Loucy (cell line): Measurements from ENCODE around the gene SLC43A3.

Source experiments
- H2AFZ ChIP-seq: fragments of 200-600 bp; sonication (generic); 2 replicates; pipeline ENCODE4 v1.6.0; 2016; ENCODE audit warnings: antibody characterized with exemption, mild to moderate bottlenecking, low read length, moderate library complexity
- H3F3A ChIP-seq: fragments of 200-600 bp; 2 replicates; pipeline ENCODE4 v1.6.0; 2016; ENCODE audit warnings: antibody characterized with exemption, low read depth, mild to moderate bottlenecking
- H3K27me3 ChIP-seq: fragments of 200-600 bp; sonication (generic); 2 replicates; pipeline ENCODE4 v1.6.1; 2014; ENCODE audit warnings: low read length, mild to moderate bottlenecking; ENCODE audit not compliant: insufficient read depth, poor library complexity, severe bottlenecking
- H3K36me3 ChIP-seq: fragments of 200-600 bp; sonication (generic); 2 replicates; pipeline ENCODE4 v1.6.1; 2016; ENCODE audit warnings: low read length; ENCODE audit not compliant: insufficient read depth
- H3K4me1 ChIP-seq: fragments of 200-600 bp; sonication (generic); 2 replicates; pipeline ENCODE4 v1.5.1; 2014; ENCODE audit warnings: low read length, mild to moderate bottlenecking; ENCODE audit not compliant: insufficient read depth, poor library complexity, severe bottlenecking
- H3K4me2 ChIP-seq: fragments of 200-600 bp; sonication (generic); 2 replicates; pipeline ENCODE4 v1.6.0; 2014; ENCODE audit warnings: antibody characterized with exemption, low read length, low read depth, mild to moderate bottlenecking; ENCODE audit not compliant: poor library complexity, severe bottlenecking
- H3K4me3 ChIP-seq: fragments of 200-600 bp; sonication (generic); 2 replicates; pipeline ENCODE4 v1.5.1; 2014; ENCODE audit warnings: low read length, mild to moderate bottlenecking, mixed read lengths; ENCODE audit not compliant: poor library complexity, severe bottlenecking
- H3K79me2 ChIP-seq: fragments of 200-600 bp; sonication (generic); 2 replicates; pipeline ENCODE4 v1.6.1; 2014; ENCODE audit warnings: low read length; ENCODE audit not compliant: insufficient read depth
- H3K9ac ChIP-seq: fragments of 200-600 bp; sonication (generic); 2 replicates; pipeline ENCODE4 v1.6.0; 2014; ENCODE audit warnings: mild to moderate bottlenecking, low read depth, low read length, moderate library complexity; ENCODE audit not compliant: poor library complexity, severe bottlenecking
- H3K9me2 ChIP-seq: fragments of 200-600 bp; sonication (generic); replicated peaks from 2 replicates; pipeline ENCODE4 v1.6.1; 2016; ENCODE audit warnings: low read depth, low read length, mixed read lengths
- H3K9me3 ChIP-seq: fragments of 200-600 bp; sonication (generic); 2 replicates; pipeline ENCODE4 v1.6.1; 2014; ENCODE audit warnings: mild to moderate bottlenecking, antibody characterized with exemption, low read length, low read depth; ENCODE audit not compliant: insufficient read depth
- H4K20me1 ChIP-seq: fragments of 200-600 bp; sonication (generic); 2 replicates; pipeline ENCODE4 v1.6.0; 2014; ENCODE audit warnings: antibody characterized with exemption, low read length, mild to moderate bottlenecking; ENCODE audit not compliant: insufficient read depth, poor library complexity, severe bottlenecking
- CTCF ChIP-seq: fragments of 200-600 bp; sonication (generic); conservative IDR thresholded peaks from 2 replicates; pipeline ENCODE4 v1.5.1; 2014; ENCODE audit warnings: mild to moderate bottlenecking, antibody characterized with exemption, low read length
- EZH2phosphoT487 ChIP-seq: fragments of 200-600 bp; IDR thresholded peaks from 2 replicates; pipeline ENCODE4 v1.6.1; 2018; ENCODE audit warnings: antibody characterized with exemption, mild to moderate bottlenecking, moderate library complexity, borderline replicate concordance

SLC43A3 gene

DNA sequence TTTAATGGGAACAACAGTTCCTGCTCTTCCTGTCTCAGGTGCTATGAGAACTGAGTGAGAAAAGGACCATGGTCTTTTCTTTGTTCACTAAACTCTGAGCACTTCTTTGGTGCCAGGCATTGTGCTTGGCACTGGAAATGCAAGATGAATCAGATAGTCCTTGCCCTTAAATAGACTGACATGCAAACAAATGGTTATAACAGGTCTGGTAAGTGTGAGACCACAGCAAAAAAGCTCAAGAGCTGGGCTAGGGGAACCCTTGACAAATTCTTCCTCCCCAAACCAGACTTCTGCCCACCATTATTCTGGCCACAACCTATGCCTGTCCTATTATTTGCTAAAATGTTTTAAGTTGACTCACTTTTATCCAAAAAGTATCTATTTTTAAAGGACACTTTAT lies 5.1 kb downstream of the SLC43A3 start:
- H4K20me1 ChIP-seq: peaks cover 74% of the 10 kb centered on the region
- H3K36me3 ChIP-seq: peaks cover 68% of the 10 kb centered on the region
- no peak overlapping the region for H2AFZ ChIP-seq
- TF ChIP-seq CTCF: no peak
- no peak for TF ChIP-seq EZH2phosphoT487
- H3F3A ChIP-seq: peaks cover 10% of the 10 kb centered on the region
- peak overlapping the region; percentile 58 for H3K4me3 ChIP-seq
- H3K4me1 ChIP-seq: peaks cover 50% of the 10 kb centered on the region
- H3K9me2 ChIP-seq: no peaks in the 10 kb centered on the region
- H3K9me3 ChIP-seq: no peaks in the 10 kb centered on the region
- peak overlapping the region; percentile 96 for H3K4me2 ChIP-seq
- H3K79me2 ChIP-seq: peaks cover 92% of the 10 kb centered on the region
- H3K27me3 ChIP-seq: no peaks in the 10 kb centered on the region
- H3K9ac ChIP-seq: peak overlapping the region; percentile 98

DNA sequence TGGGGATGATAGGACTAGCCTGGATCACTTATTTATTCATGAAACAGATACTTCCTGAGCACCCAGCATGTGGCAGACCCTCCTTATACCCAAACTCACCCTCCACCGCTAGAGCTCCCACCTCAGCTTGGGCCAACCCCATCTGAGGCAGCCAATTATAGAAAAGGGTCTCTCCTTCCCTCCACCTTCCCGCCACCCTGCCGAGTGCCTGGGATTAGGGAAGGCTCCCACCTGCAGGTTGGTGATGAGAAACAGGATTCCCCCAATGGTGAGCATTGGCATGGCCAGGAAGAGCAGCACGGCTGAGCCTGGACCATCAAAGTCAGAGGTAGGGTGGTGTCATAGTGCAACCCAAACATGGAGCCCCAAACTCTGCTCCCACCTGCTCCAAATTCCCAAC lies 5.9 kb downstream of the SLC43A3 start:
- TF ChIP-seq EZH2phosphoT487: no peak
- no peak for TF ChIP-seq CTCF
- H3K4me3 ChIP-seq: peak overlapping the region; percentile 58
- H3F3A ChIP-seq: peaks cover 10% of the 10 kb centered on the region
- H3K9me2 ChIP-seq: no peaks in the 10 kb centered on the region
- H3K4me2 ChIP-seq: peak overlapping the region; percentile 96
- no peaks in the 10 kb centered on the region for H3K9me3 ChIP-seq
- H3K4me1 ChIP-seq: peaks cover 54% of the 10 kb centered on the region
- H3K9ac ChIP-seq: no peak overlapping the region
- peaks cover 92% of the 10 kb centered on the region for H3K79me2 ChIP-seq
- H3K36me3 ChIP-seq: peaks cover 75% of the 10 kb centered on the region
- H2AFZ ChIP-seq: no peak overlapping the region
- H3K27me3 ChIP-seq: no peaks in the 10 kb centered on the region
- peaks cover 79% of the 10 kb centered on the region for H4K20me1 ChIP-seq

DNA sequence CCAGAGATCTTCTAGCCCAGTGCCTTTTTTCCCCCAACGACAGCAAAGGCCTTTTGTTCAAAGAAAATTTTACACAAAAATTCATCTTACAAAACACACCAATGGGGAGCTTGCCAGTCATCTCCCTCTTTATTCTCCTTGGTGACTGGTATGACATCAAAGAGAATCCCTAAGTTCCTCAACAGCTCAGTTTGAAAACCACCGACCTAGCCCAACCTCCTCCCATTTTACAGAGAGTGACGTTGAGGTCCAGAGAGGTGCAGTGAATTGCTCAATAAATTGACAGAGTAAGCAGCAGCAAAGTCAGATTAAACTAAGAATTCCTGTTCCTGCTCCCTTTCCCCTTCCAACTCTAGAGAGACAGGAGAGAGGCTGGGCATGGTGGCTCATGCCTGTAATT lies 7.8 kb downstream of the SLC43A3 start:
- Histone ChIP-seq H3K9ac (no peak overlapping the region), H3K27me3 (no peaks in the 10 kb centered on the region), H3K79me2 (peaks cover 96% of the 10 kb centered on the region), H2AFZ (no peak overlapping the region), H3F3A (peaks cover under 1% of the 10 kb centered on the region; the same call in 1 of the 2 replicates), H3K36me3 (peaks cover 87% of the 10 kb centered on the region), H4K20me1 (peaks cover 83% of the 10 kb centered on the region), H3K4me1 (peaks cover 45% of the 10 kb centered on the region), H3K9me2 (no peaks in the 10 kb centered on the region), H3K4me2 (no peak overlapping the region), H3K9me3 (no peaks in the 10 kb centered on the region), H3K4me3 (no peak overlapping the region)
- TF ChIP-seq CTCF (no peak), EZH2phosphoT487 (no peak)
